Smooth muscle cell (in vitro differentiated cells): ENCODE results near the gene TRUB2. TPM values are rescaled to one million over a fixed set of nuclear protein-coding genes. Genes with fewer than 3 reads are reported as not detected.

Experiments used
- DNase-seq: peaks from one replicate; lab custom pipeline; 2025; ENCODE audit not compliant: unreplicated experiment; lab: John Stamatoyannopoulos, UW
- H2AFZ ChIP-seq: fragments of 200-600 bp; sonication (generic); 2 replicates; pipeline ENCODE4 v1.6.0; 2016; ENCODE audit warnings: antibody characterized with exemption, low read depth, mild to moderate bottlenecking
- H3F3A ChIP-seq: fragments of 200-600 bp; sonication (generic); 2 replicates; pipeline ENCODE4 v1.6.0; 2017; ENCODE audit warnings: antibody characterized with exemption, low read depth
- H3K27ac ChIP-seq: fragments of 200-600 bp; sonication (generic); 2 replicates; pipeline ENCODE4 v1.5.1; 2016; ENCODE audit warnings: low read depth, mild to moderate bottlenecking
- H3K27me3 ChIP-seq: fragments of 200-600 bp; sonication (generic); 2 replicates; pipeline ENCODE4 v1.6.1; 2016; ENCODE audit warnings: low read depth, mild to moderate bottlenecking
- H3K36me3 ChIP-seq: fragments of 200-600 bp; sonication (generic); 2 replicates; pipeline ENCODE4 v1.5.1; 2016; ENCODE audit warnings: low read depth
- H3K4me1 ChIP-seq: fragments of 200-600 bp; sonication (generic); 2 replicates; pipeline ENCODE4 v1.5.1; 2016; ENCODE audit warnings: low read depth
- H3K4me2 ChIP-seq: fragments of 200-600 bp; sonication (generic); 2 replicates; pipeline ENCODE4 v1.6.0; 2016; ENCODE audit warnings: mild to moderate bottlenecking
- H3K4me3 ChIP-seq: fragments of 200-600 bp; sonication (generic); 2 replicates; pipeline ENCODE4 v1.5.1; 2016; ENCODE audit warnings: mild to moderate bottlenecking
- H3K79me2 ChIP-seq: fragments of 200-600 bp; sonication (generic); 2 replicates; pipeline ENCODE4 v1.6.0; 2016; ENCODE audit warnings: low read depth, mild to moderate bottlenecking
- H3K9ac ChIP-seq: fragments of 200-600 bp; sonication (generic); 2 replicates; pipeline ENCODE4 v1.6.0; 2016; ENCODE audit warnings: low read depth
- H3K9me3 ChIP-seq: fragments of 200-600 bp; sonication (generic); replicated peaks from 2 replicates; pipeline ENCODE4 v1.5.1; 2016; ENCODE audit warnings: low read depth
- H4K20me1 ChIP-seq: fragments of 200-600 bp; sonication (generic); 2 replicates; pipeline ENCODE4 v1.6.0; 2016; ENCODE audit warnings: low read depth
- CTCF ChIP-seq: fragments of 200-600 bp; sonication (generic); IDR thresholded peaks from 2 replicates; pipeline ENCODE4 v1.5.1; 2017; ENCODE audit warnings: borderline replicate concordance, mild to moderate bottlenecking, antibody characterized with exemption; ENCODE audit not compliant: insufficient read depth, poor library complexity, severe bottlenecking
- WGBS: methylation state at CpG from one replicate; pipeline ENCODE4 v1.1.7; 2016; ENCODE audit warnings: low lambda C conversion rate; 5-methylcytosine and 5-hydroxymethylcytosine counted together
- polyA plus RNA-seq: library from polyadenylated mRNA; unstranded; fragments of >200 nt; fragmentation: Nextera tagmentation; extraction: Ambion mirVana; gene quantifications from 2 replicates; pipeline ENCODE4 v1.2.1, GENCODE V29; 2016
- total RNA-seq: library from RNA; depleted of rRNA; stranded (reverse); fragments of >200 nt; gene quantifications from 2 replicates; pipeline ENCODE4 v1.2.3, GENCODE V29; 2014

Gene TRUB2
- total and polyA plus RNA-seq, 2 experiments from 2014 or later = 9.0 to 33.2 TPM

GRCh38 chr9:128335914-128336313, 13.7 kb upstream of the TRUB2 start:
- Histone ChIP-seq H3K4me2 (no peak overlapping the region), H3K4me3 (no peak overlapping the region), H3F3A (no peaks in the 10 kb centered on the region), H3K27ac (no peak overlapping the region), H3K9me3 (no peaks in the 10 kb centered on the region), H3K36me3 (no peaks in the 10 kb centered on the region), H4K20me1 (no peaks in the 10 kb centered on the region), H3K9ac (no peak overlapping the region), H2AFZ (no peak overlapping the region), H3K79me2 (no peaks in the 10 kb centered on the region), H3K4me1 (no peaks in the 10 kb centered on the region), H3K27me3 (no peaks in the 10 kb centered on the region)
- no peak for TF ChIP-seq CTCF
- no peak for DNase-seq
- WGBS = 93% methylated on average over 2 of the region's 2 CpGs

DNA sequence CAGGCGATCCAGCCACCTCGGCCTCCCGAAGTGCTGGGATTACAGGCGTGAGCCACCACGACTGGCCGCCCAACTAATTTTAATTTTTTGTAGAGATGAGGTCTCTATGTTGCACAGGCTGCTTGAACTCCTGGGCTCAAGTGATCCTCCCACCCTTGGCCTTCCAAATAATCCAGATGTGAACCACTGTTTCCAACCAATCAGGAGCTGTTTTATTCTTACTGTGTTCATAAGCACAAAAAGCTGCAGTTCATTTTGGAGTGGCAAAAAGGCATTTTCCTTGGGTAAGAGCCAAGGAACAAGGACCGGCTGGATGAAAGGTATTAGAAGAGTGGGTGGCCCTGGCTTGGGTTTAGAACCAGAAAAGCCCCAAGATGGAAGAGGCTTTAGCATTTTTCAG, 12.9 kb upstream of the TRUB2 start:
- H3K4me3 ChIP-seq = no peak overlapping the region
- H3K4me1 ChIP-seq = no peaks in the 10 kb centered on the region
- H3K9me3 ChIP-seq = no peaks in the 10 kb centered on the region
- no peak overlapping the region for H3K27ac ChIP-seq
- H4K20me1 ChIP-seq = no peaks in the 10 kb centered on the region
- no peak overlapping the region for H3K4me2 ChIP-seq
- H2AFZ ChIP-seq = no peak overlapping the region
- no peaks in the 10 kb centered on the region for H3F3A ChIP-seq
- no peak for TF ChIP-seq CTCF
- no peaks in the 10 kb centered on the region for H3K79me2 ChIP-seq
- H3K36me3 ChIP-seq = no peaks in the 10 kb centered on the region
- WGBS = 90% methylated on average over 7 of the region's 7 CpGs
- no peak overlapping the region for H3K9ac ChIP-seq
- no peak for DNase-seq
- no peaks in the 10 kb centered on the region for H3K27me3 ChIP-seq

GRCh38 chr9:128333451-128333869, 11.2 kb upstream of the TRUB2 start:
- TF ChIP-seq CTCF = no peak
- no peak overlapping the region for H3K9ac ChIP-seq
- H3K79me2 ChIP-seq = no peaks in the 10 kb centered on the region
- 94% methylated on average over 11 of the region's 11 CpGs for WGBS
- H3K27me3 ChIP-seq = no peaks in the 10 kb centered on the region
- no peak for DNase-seq
- no peak overlapping the region for H2AFZ ChIP-seq
- no peaks in the 10 kb centered on the region for H3K9me3 ChIP-seq
- no peak overlapping the region for H3K27ac ChIP-seq
- H3K36me3 ChIP-seq = no peaks in the 10 kb centered on the region
- H3K4me2 ChIP-seq = no peak overlapping the region
- H4K20me1 ChIP-seq = no peaks in the 10 kb centered on the region
- H3F3A ChIP-seq = no peaks in the 10 kb centered on the region
- no peak overlapping the region for H3K4me3 ChIP-seq
- H3K4me1 ChIP-seq = no peaks in the 10 kb centered on the region

GRCh38 chr9:128325629-128326028, 3.4 kb upstream of the TRUB2 start:
- Histone ChIP-seq H4K20me1 (no peaks in the 10 kb centered on the region), H2AFZ (no peak overlapping the region), H3K4me3 (no peak overlapping the region), H3K4me2 (no peak overlapping the region), H3K9ac (no peak overlapping the region), H3K79me2 (peaks cover 22% of the 10 kb centered on the region), H3K27ac (no peak overlapping the region), H3K27me3 (no peaks in the 10 kb centered on the region), H3K4me1 (peaks cover 13% of the 10 kb centered on the region), H3K9me3 (no peaks in the 10 kb centered on the region), H3K36me3 (no peaks in the 10 kb centered on the region), H3F3A (no peaks in the 10 kb centered on the region)
- TF ChIP-seq CTCF = no peak
- WGBS = 98% methylated on average over 13 of the region's 13 CpGs
- DNase-seq = no peak
